BE2C (cell line): ENCODE measurements around the gene TDRD12.

Experiments
- DNase-seq: peaks from one replicate; pipeline ENCODE4 v3.0.0-alpha.2; 2020
- H3K27me3 ChIP-seq: fragments of 250-450 bp; sonication (Bioruptor Pico); 2 replicates; pipeline ENCODE4 v1.5.1; 2020; ENCODE audit warnings: mild to moderate bottlenecking
- H3K36me3 ChIP-seq: fragments of 250-450 bp; sonication (Bioruptor Pico); 2 replicates; pipeline ENCODE4 v1.5.1; 2020; ENCODE audit warnings: mild to moderate bottlenecking
- H3K4me1 ChIP-seq: fragments of 250-450 bp; sonication (Bioruptor Pico); 2 replicates; pipeline ENCODE4 v1.5.1; 2020
- H3K4me3 ChIP-seq: 2 replicates; pipeline ENCODE4 v1.5.1; 2011; ENCODE audit warnings: low read depth, low read length
- H3K9me3 ChIP-seq: fragments of 250-450 bp; sonication (Bioruptor Pico); 2 replicates; pipeline ENCODE4 v1.5.1; 2020
- CTCF ChIP-seq: IDR thresholded peaks from 2 replicates; pipeline ENCODE4 v1.5.1; 2012; ENCODE audit warnings: mild to moderate bottlenecking, low read depth, low read length

The TDRD12 gene

GRCh38 chr19:32868206-32868950 is 148.8 kb downstream of the TDRD12 start:
- H3K9me3 ChIP-seq: no peaks in the 10 kb centered on the region
- H3K4me1 ChIP-seq: no peaks in the 10 kb centered on the region
- H3K4me3 ChIP-seq: no peak overlapping the region
- no peak for TF ChIP-seq CTCF
- no peaks in the 10 kb centered on the region for H3K27me3 ChIP-seq
- DNase-seq: no peak
- H3K36me3 ChIP-seq: no peaks in the 10 kb centered on the region

GRCh38 chr19:32869369-32869965 is 149.9 kb downstream of the TDRD12 start, which contains the start of gene SLC7A9:
SLC7A9 (minus strand) TSS chr19:32869767; CDS start chr19:32868534, 1,233 bp downstream.
- no peaks in the 10 kb centered on the region for H3K4me1 ChIP-seq
- H3K36me3 ChIP-seq: no peaks in the 10 kb centered on the region
- H3K4me3 ChIP-seq: no peak within 1 kb of the TSS
- no peaks in the 10 kb centered on the region for H3K27me3 ChIP-seq
- DNase-seq: no peak
- TF ChIP-seq CTCF: no peak
- H3K9me3 ChIP-seq: no peaks in the 10 kb centered on the region

- Histone ChIP-seq H3K4me3 (no peak overlapping the region), H3K36me3 (no peaks in the 10 kb centered on the region), H3K9me3 (no peaks in the 10 kb centered on the region), H3K4me1 (no peaks in the 10 kb centered on the region), H3K27me3 (no peaks in the 10 kb centered on the region)
- DNase-seq: no peak
- TF ChIP-seq CTCF: no peak
These were observed 150.5 kb downstream of the TDRD12 start for GRCh38 chr19:32869966-32870573.

- no peak for DNase-seq
- no peaks in the 10 kb centered on the region for H3K27me3 ChIP-seq
These were observed 151.4 kb downstream of the TDRD12 start for GRCh38 chr19:32870981-32871451.

GRCh38 chr19:32872391-32872790 is 152.8 kb downstream of the TDRD12 start:
- no peaks in the 10 kb centered on the region for H3K4me1 ChIP-seq
- H3K27me3 ChIP-seq: no peaks in the 10 kb centered on the region
- DNase-seq: no peak
- H3K9me3 ChIP-seq: no peaks in the 10 kb centered on the region
- H3K36me3 ChIP-seq: no peaks in the 10 kb centered on the region
- H3K4me3 ChIP-seq: no peak overlapping the region
- TF ChIP-seq CTCF: no peak

More at GRCh38 chr19:32870981-32871451, 151.4 kb downstream of the TDRD12 start:
- Histone ChIP-seq H3K4me3 (no peak overlapping the region), H3K36me3 (no peaks in the 10 kb centered on the region), H3K9me3 (no peaks in the 10 kb centered on the region), H3K4me1 (no peaks in the 10 kb centered on the region)
- no peak for TF ChIP-seq CTCF
